GM18870 (cell line): ENCODE data around the gene GRID1.

Experiments used
- ATAC-seq: cut with Tn5 transposase; IDR thresholded peaks from one replicate; pipeline ENCODE4 v1.9.1; 2021; ENCODE audit warnings: moderate library complexity; ENCODE audit not compliant: unreplicated experiment

The GRID1 gene

GRCh38 chr10:86218160-86218559 lies 148.4 kb downstream of the GRID1 start:
- ATAC-seq = no peak

- no peak for ATAC-seq
Observed at GRCh38 chr10:86217371-86218080, 149.1 kb downstream of the GRID1 start.

GRCh38 chr10:86216886-86217285 lies 149.7 kb downstream of the GRID1 start:
- ATAC-seq = no peak

DNA sequence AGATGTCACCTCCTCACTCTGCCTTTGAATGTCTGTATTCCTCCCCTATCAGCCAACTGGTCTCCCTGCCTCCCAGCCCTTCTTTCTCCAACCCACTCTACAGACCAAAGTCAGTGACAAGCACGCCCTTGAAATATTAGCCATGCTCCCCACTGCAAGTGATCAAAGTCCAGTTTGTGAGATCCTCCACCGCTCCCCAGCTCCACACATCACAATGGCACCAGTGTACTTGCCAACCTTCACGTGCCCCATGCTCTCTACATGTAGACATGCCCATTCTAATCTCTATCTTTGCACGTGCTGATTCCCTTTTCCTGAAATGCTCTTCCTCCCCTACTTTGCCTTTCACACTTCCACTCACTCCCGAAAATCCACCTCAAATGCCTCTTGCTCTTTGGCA lies 150.9 kb downstream of the GRID1 start:
- no peak for ATAC-seq

DNA sequence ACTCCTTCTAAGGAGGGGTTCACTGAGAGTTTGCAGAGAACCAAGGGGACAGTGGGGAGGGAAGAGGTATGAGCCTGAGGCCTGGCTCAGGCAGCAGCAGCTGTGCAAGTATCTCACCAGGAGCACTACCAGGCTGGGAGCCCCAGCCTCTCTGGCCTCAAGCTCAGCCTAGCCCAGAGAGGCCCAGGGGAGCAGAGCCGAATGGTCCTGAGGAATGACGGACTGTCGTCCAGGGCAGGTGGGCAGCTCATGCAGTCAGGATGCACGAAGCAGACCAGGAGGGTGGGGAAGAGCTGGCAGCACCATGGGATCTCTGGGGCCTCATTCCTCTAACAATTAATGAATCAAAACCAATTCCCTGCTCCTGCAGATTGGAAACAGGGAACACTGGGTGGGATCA lies 151.5 kb downstream of the GRID1 start:
- ATAC-seq = no peak

- ATAC-seq = no peak
Observed at GRCh38 chr10:86213148-86213547, 153.4 kb downstream of the GRID1 start.

DNA sequence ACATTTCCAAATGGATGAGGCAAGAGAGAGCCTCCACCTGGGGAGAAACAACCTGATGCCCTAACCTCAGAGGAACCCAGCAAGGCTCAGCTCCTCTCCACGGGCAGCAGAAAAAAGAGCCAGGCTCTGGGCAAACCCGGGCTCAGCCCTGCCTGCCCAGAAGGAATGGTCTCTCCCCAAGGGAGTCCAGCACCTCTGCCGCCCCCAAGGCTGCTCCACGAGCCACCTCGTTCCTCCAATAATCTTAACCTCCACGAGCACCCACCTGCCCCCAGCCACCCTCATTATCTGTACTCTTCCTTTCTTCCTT lies 154.2 kb downstream of the GRID1 start:
- no peak for ATAC-seq

DNA sequence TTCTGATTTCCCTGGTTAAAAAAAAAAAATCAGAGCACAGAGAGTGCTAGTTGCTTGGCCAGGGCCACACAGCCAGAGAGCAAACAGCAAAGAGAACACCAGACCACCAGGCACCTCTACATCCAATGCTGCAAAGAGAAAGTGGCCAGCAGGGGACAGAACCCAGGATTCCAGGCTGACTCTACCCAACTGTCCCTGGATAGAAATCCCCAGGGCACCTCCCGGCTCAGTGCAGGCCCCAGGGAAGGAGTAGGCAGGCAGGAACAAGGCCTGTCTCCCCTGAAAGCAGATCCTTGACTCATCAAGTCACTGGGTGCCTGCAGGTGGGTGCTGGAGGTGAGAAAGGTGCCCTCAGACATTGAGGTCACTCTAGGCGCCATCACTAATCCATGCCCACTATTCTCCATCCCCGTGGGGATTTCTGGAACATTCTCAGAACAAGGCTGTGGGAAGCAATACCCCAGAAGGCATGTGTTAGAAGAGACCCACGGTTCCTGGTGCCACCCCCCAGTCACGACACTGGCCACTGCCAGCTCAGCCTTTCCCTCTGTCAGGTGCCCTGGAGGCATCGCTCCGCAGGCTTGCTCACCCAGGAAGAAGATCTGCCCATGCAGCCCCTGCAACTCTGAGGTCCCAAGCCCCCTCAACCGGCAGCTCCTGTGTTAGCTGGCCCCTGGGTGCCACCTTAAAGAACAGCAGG lies 154.8 kb downstream of the GRID1 start:
- ATAC-seq = no peak

DNA sequence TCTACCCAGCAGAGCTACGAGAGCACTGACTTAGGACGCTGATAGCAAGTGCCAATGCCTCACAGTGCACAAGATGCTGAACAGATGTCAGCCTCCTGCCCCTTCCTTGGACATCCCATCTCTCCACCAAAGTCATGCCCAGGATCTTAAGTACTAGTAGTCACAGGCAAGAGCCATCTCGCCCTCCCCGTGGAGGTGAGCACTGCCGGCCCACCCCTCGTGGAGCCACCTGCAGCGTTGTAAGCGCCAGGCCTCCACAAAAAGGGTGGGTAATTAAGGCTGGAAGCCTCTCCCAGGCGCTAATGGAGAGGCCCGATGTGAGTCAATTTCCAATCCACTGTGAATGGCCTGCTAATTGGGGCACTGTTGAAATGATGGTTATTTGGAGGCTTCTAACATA lies 156.2 kb downstream of the GRID1 start:
- no peak for ATAC-seq

DNA sequence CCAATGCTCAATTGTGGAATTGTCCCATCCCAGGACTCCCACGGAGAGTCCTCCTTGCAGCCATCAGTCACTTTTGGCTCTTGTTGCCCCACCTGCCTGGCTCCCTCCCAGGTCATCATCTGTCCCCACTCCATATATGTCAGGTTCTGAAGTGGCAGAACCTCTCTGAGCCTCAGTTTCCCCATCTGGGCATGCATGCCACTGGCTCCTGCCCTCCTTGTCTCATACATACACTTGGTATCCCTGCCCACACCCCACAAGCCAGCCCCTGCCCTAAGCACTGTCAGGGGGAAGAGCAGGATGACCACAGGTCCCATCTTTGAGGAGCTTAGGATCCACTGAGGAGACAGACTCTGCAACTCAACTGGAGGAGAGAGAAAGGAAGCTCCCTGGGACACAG lies 156.9 kb downstream of the GRID1 start:
- no peak for ATAC-seq

- no peak for ATAC-seq
Observed at GRCh38 chr10:86207226-86207625, 159.4 kb downstream of the GRID1 start.

DNA sequence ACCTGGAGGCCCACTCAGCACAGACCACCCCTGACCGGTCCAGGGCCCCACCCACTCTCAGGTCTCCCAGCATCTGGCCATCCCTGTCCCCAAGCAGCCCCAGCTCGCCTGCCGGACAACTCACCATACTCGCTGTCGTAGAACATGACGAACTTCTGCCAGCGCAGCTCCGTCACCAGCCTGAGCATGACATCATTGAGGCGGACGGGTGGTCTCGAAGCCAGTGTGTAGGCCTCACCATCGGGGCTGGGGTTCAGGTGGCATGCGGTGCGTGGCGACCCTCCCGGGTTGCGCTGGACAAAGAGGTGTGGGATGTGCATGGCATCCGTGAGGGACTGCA lies 160.4 kb downstream of the GRID1 start:
- no peak for ATAC-seq

DNA sequence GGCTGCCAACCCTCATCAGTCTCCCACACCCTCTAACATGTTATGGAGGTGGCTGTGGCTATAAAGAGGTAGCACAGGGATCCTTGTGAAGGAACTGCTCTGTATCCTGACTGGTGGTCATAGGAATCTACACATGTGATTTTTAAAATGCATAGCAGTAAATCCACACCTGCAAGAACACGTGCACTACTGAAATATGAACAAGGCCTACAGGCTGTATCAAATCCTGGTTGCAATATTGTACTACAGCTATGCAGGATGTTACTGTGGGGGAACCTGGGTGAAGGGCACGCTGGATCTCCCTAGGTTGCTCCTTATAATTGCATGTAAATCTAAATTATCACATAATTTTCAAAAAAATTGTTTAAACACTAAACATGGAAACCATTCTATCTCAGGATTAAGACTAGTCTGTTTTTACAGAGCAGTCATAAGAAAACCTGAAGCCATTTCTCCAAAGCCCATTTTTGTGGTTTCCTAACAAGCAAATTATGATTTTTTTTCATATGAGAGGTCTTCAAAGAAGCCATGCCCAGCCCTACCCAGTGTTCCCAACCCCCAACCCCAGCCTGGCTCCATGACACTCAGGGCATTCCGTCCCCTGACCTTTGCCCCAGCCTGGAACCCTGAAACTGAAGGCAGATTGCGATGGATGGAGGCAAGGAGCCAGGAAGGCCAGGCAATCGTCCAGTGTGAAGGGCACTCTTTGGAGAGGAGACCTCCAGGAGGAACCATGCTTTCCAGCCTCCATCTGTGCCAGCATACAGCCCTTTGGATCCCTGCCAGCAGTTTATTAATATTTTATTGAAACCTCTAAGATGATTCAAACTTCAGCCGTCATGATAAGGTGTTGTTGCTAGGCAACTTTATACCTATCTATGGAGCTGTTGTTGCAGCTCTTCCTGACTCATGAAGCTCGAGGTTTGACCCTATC lies 161.0 kb downstream of the GRID1 start:
- ATAC-seq = no peak

DNA sequence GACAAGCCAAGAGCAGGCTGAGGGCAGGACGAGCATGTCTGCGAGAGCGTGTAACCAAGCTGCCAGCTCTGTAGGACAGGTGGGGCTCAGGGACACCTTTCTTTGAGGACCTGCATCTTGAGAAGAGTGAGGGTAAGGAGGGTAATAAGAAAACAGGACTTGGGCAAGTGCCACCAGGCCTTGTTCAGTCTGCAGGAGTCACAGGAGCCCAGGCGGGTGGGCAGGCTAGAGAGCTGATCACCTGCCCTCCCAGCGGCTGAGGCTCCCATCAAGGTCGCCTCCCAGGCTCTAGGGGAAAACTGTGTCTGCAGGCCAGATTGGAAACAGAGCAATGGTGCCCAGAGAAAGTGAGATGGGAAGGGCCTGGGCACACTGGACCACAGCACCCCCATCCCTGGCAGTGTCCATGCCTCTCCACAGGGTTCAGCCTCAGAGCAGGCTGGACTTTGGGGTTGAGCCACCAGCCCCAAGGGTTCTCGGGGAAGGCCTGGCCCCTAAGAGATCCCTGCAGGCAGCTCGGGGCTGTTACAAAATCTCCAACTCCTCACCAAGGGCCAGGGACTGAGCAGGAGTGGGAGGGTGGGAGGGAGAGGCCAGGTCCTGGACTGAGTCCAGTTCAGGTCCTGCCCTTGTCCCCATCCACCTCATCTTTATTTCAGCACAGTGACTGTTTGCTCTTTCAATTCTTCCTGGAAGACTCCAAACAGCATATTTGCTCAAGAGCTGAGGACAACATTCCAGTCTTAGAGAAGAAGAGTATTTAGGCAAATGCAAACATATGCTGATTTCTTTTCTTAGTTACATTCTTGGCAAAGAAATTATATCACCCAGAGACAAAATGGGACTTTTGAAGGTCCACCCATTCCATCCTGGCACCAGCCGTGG lies 161.9 kb downstream of the GRID1 start:
- no peak for ATAC-seq

GRCh38 chr10:86203162-86203905 lies 163.3 kb downstream of the GRID1 start:
- no peak for ATAC-seq

- ATAC-seq = no peak
Observed at GRCh38 chr10:86202226-86202735, 164.3 kb downstream of the GRID1 start.

DNA sequence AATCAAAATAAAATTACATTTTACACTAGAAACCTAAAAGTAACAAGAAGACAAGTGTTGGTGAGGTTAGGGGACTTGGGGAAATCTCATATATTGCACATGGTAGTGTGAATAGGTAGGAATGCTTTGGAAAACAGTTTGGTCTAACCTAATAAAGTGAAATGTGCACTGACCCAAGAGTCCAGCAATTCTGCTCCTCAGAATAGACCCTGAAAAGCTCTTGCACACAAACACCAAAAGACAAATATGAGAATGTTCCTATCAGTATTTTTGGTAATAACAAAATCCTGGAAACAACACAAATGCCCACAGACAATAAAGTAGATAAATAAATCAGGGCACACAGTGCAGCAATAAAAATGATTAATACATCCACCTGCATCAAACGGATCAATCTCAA lies 165.7 kb downstream of the GRID1 start:
- no peak for ATAC-seq

DNA sequence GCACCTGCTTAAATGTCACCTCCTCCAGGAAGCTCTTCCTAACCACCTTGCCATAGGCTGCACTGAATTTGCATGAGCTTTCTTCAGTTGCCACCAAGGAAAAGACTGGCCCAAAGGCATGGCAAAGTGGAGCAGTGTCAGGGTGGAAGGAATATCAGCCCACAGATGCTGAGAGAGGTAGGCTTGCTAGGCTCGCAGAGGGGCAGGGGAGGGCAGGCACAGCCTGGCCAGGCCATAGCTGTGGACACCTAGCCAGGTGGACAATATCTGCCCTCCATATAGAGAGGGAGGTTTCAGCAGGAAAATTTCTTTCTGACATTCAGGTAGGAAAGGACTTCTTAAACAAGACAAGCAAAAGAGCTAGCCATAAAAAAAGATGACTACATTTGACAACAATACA lies 166.3 kb downstream of the GRID1 start:
- ATAC-seq = no peak

GRCh38 chr10:86199041-86199440 lies 167.6 kb downstream of the GRID1 start:
- no peak for ATAC-seq

DNA sequence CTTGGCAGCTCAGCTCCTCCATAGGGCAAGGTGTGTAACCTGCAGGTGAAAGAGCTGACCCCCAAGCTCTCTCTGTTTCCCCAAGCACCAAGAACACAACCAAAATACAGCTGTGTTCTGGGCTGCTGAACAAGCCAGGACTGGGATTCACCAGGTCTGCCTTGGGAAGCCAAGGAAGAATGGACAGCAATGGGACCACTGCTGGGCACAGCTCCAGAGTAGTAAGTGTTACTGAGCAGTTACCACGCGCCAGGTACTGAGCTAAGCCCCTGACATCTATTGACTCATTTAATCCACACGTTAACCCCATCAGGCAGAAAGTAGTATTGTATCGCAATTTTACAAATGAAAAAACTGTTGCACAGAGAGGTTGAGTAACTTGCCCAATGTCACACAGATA lies 168.3 kb downstream of the GRID1 start:
- no peak for ATAC-seq
